ENCODE measurements around the gene IGF2BP2.

IGF2BP2 gene

DNA sequence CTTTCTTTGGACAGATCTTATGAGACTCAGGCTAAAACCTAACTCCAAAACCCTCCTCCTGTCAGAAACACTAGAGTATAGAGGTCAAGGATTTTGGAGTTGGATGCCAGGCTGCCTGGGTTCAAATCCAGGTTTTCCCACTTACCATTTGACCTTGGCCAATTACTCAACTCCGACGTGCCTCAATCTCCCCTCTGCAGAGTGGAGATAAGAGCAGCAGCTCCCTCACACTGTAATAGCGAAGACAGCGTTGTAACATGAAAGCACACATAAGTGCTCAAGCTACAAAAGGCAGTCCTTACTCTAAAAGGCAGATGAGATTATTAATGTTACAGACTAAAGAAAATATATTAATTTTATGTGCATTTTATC, 90.1 kb downstream of the IGF2BP2 start:
- no peak for DNase-seq (ENCODE audit: low read depth in 3 of 3)

DNA sequence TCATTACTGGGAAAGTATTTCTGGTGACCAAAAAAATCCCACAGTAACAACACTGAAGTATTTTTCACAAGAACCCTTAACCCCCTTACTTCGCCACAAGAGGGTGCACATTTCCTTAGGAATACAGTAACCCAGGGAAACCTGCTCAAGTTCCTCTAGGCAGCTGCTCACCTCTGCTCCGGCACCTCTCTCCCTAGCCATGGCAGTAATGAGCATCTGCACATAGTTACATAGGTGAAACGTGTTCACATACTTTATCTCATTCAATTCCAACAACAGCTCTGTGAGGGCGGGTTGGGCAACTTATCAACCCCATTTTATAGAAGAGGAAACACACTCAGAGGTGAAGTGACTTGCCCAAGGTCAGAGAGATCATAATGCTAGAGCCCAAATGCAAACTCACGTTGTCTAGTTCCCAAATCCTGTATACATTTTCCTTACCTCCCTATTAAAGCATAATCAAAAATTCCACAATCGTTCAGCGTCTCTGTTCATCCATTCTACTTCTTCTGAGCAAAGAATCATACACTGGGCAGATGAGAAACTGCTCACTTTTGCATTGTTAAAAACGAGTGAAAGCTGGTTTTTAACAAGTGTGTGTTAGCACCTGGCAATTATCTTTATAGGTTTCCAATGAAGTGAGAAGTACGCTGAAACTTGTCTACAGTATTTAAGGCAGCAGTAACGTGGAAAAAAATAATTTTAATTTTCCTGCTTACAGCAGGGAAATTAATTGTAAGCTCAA, 90.7 kb downstream of the IGF2BP2 start:
- no peak for DNase-seq (ENCODE audit: low read depth in 3 of 3)

DNA sequence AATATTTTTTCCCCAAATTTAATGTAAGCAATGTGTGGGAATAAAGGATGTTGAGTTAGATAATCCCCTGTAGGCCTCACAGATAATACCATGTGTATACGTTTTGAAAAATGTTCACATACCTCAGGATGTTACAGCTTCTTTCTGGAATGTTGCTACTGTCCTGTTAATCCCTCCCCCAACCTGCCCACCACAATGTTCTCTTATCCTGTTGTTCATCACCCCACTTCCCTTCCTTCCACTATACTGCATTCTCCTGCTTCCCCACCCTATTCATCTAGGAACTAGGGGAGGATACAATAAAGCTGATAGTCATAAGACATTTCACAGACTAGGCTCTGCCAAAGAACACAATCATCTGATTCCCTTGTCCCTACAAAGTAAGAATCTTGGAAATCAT, 92.1 kb downstream of the IGF2BP2 start:
- no peak for DNase-seq (ENCODE audit: low read depth in 3 of 3)

DNA sequence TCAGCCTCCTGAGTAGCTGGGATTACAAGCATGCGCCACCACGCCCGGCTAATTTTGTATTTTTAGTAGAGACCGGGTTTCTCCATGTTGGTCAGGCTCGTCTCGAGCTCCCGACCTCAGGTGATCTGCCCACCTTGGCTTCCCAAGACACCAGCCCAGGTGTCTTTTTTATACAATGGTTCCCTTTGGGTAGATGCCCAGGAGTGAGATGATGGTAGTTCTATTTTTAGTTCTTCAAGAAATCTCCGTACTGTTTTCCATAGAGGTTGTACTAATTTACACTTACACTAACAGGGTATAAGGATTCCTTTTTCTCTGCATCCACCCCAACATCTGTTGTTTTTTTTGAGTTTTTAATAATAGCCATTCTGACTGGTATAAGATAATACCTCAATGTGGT, 94.3 kb downstream of the IGF2BP2 start:
- no peak for DNase-seq (ENCODE audit: low read depth in 3 of 3)

GRCh38 chr3:185729337-185730055, 95.3 kb downstream of the IGF2BP2 start:
- DNase-seq (ENCODE audit: low read depth in 3 of 3) = no peak

DNA sequence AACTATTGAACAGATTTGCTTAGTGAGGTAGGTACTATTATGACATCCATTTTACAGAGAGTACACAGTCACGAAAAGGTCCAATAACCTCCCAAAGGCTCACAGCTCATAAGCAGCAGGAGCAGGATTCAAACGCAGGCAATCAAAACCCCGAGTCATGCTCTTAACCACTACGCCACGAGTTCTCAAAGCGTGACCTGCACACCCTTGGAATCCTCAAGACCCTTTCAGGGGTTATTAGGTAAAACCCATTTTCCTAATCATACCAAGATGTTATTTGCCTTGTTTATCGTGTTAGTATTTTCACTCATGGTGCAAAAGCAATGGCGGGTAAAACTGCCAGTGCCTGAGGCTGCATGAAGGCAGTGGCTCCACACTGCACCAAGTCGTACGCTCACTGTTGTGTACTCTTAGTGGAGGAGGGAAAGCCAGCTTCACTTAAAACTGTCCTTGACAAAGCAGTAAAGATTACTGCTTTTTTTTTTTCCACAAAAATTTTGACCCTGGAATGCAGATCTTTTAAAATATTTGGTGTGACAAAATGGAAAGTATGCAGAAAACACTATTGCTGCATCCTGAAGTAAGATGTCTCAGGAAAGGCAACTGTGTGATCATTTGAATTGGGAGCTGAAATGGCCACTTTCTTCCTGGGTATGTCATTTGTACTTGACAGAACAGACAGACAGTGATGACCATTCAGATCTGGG, 96.1 kb downstream of the IGF2BP2 start:
- no peak for DNase-seq (ENCODE audit: low read depth in 3 of 3)

- DNase-seq (ENCODE audit: low read depth in 3 of 3) = no peak
Observed at GRCh38 chr3:185727873-185728272, 97.0 kb downstream of the IGF2BP2 start.

- DNase-seq (ENCODE audit: low read depth in 3 of 3) = no peak
Observed at GRCh38 chr3:185726254-185726967, 98.4 kb downstream of the IGF2BP2 start.

GRCh38 chr3:185724761-185725160, 100.1 kb downstream of the IGF2BP2 start:
- no peak for DNase-seq (ENCODE audit: low read depth in 3 of 3)

- DNase-seq (ENCODE audit: low read depth in 3 of 3) = no peak
Observed at GRCh38 chr3:185724251-185724650, 100.6 kb downstream of the IGF2BP2 start.

- DNase-seq (ENCODE audit: low read depth in 3 of 3) = no peak
Observed at GRCh38 chr3:185722881-185723280, 102.0 kb downstream of the IGF2BP2 start.

DNA sequence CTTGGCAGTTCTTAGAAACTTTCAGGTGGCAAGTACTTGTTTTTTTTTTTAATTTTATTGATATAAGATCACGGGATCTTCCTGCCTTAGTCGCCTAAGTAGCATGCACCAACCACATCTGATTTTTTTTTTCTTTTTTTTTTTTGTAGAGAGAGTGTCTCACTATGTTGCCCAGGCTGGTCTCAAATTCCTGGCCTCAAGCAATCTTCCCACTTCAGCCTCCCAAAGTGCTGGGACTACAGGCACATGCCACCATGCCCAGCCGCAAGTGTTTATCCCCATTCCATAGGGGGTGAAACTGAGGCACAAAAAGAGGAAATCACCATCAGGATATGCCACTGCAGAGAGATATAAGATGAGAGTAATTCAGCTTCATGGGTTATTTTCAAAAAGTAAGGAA, 102.9 kb downstream of the IGF2BP2 start:
- no peak for DNase-seq (ENCODE audit: low read depth in 3 of 3)

GRCh38 chr3:185720326-185720725, 104.5 kb downstream of the IGF2BP2 start:
- no peak for DNase-seq (ENCODE audit: low read depth in 3 of 3)

DNA sequence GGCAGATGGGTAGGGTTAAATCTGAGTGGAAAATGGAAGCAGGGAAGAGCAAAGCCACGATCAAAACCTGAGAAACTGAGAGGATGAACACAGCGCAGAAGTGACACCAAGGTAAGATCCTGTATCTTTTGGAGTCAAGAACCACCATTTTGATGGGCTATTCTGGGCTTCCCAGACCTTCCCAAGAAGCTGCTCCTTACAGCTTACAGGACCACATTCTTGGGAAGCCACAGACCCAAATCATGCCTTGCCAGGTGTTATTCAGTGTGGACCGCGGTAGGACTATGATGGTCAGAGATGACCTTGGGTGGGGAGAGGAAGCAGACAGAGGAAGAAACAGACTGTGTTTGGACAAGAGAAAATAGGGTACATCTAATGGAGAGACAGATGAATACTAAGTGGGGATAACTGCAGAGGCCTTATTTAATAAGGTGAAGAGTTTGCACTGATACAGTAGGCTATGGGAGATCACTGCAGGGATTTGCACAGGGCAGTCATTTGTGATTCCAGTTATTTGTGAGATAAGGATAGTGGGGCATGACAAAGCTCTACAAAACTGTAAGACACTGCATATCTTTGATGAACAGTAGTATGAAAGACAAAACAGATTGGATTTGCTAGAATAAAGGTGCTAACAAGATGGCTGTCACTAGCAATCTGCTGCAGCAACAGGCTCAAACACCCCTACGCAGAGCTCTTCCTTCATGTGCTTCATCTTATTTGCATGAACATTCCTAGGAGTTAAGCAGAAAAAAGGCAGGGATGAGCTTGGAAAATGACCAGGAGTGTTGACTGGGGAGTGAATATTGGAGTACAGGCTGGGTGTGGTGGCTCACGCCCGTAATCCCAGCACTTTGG, 105.9 kb downstream of the IGF2BP2 start:
- no peak for DNase-seq (ENCODE audit: low read depth in 3 of 3)

GRCh38 chr3:185717627-185718402, 107.0 kb downstream of the IGF2BP2 start:
- no peak for DNase-seq (ENCODE audit: low read depth in 3 of 3)

- DNase-seq (ENCODE audit: low read depth in 3 of 3) = no peak
Observed at GRCh38 chr3:185717121-185717520, 107.7 kb downstream of the IGF2BP2 start.

- DNase-seq (ENCODE audit: low read depth in 3 of 3) = no peak
Observed at GRCh38 chr3:185716436-185717108, 108.3 kb downstream of the IGF2BP2 start.

DNA sequence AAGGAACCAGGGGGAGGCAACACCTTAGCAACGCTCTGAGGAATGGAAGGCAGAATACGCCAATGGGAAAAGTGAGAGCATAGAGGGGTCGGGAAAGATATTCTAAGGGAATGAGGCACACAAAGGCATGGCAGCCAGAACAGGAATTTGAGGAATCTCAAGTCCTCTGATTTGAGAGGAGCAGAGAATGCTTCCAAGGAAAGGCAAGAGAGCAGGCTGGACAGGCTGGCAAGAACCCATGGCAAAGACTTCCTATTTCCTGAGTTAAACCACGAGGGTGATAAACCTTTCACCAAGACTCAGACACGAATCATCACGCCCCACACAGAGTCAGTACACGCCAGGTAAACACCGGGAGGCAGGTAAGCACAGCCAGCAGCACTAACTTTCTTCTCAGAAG, 109.8 kb downstream of the IGF2BP2 start:
- DNase-seq (ENCODE audit: low read depth in 3 of 3) = no peak

GRCh38 chr3:185714085-185714484, 110.8 kb downstream of the IGF2BP2 start:
- no peak for DNase-seq (ENCODE audit: low read depth in 3 of 3)

DNA sequence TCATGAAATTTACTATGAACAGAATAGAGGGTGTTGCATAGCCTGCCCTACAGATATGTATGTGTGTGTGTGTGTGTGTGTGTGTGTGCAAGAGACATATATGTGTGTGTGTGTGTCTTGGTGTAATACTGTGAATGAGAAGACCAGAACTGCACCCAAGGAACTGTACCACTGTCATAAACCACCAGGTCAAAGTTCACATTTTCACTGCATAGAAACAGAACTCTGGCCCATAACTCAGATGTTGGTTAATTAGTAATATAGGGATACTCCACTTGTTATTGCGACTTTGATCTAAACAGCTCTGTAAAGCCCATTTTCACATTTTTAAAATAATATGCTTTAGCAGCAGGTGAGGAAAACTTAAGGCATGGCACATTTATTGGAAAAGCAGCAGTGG, 111.8 kb downstream of the IGF2BP2 start:
- no peak for DNase-seq (ENCODE audit: low read depth in 3 of 3)

Measured in stimulated activated CD4-positive, alpha-beta T cell treated with anti-CD3 and anti-CD28 coated beads, TNF-alpha, amount 100 ng/mL, for 24 hours (primary cell).